Stimulated activated CD8-positive, alpha-beta memory T cell treated with anti-CD3 and anti-CD28 coated beads, Interleukin-12 subunit alpha, Interleukin-12 subunit beta, amount 100 ng/mL, for 24 hours (primary cell): Measurements from ENCODE around the gene JOSD2.
"Not testable (repeated sequence)": the region's sequence is repeated elsewhere in the genome, so short reads cannot be mapped to it uniquely, and the experiment has no call there.

ENCODE experiments used
- DNase-seq: peaks from one replicate; pipeline ENCODE4 v3.0.0-alpha.2; 2020; ENCODE audit errors: extremely low read depth

The JOSD2 gene

GRCh38 chr19:50547385-50548190 lies 36.6 kb upstream of the JOSD2 start:
- DNase-seq, result no peak

- DNase-seq, result no peak
These were observed 35.7 kb upstream of the JOSD2 start for GRCh38 chr19:50546527-50547221.

- DNase-seq, result no peak
These were observed 32.0 kb upstream of the JOSD2 start for GRCh38 chr19:50542943-50543342.

GRCh38 chr19:50537769-50538230 lies 26.8 kb upstream of the JOSD2 start:
- DNase-seq, result peak; percentile 17

- no peak for DNase-seq
These were observed 26.3 kb upstream of the JOSD2 start for GRCh38 chr19:50537306-50537685.

GRCh38 chr19:50536662-50537305 lies 25.8 kb upstream of the JOSD2 start:
- DNase-seq, result no peak

- no peak for DNase-seq
These were observed 24.7 kb upstream of the JOSD2 start for GRCh38 chr19:50535672-50536187.

- DNase-seq, result no peak
These were observed 23.5 kb upstream of the JOSD2 start for GRCh38 chr19:50534478-50534877.

GRCh38 chr19:50532952-50533351 lies 22.0 kb upstream of the JOSD2 start:
- DNase-seq, result no peak

- DNase-seq, result no peak
These were observed 20.2 kb upstream of the JOSD2 start for GRCh38 chr19:50531171-50531612.

GRCh38 chr19:50528052-50528451 lies 17.1 kb upstream of the JOSD2 start:
- DNase-seq, result not testable (repeated sequence)

GRCh38 chr19:50522881-50523280 lies 11.9 kb upstream of the JOSD2 start:
- no peak for DNase-seq

- DNase-seq, result no peak
These were observed 10.0 kb upstream of the JOSD2 start for GRCh38 chr19:50520822-50521465.

- no peak for DNase-seq
These were observed 8.1 kb upstream of the JOSD2 start for GRCh38 chr19:50519006-50519575.

GRCh38 chr19:50518091-50519005 lies 7.4 kb upstream of the JOSD2 start:
- no peak for DNase-seq

GRCh38 chr19:50517704-50518075 lies 6.7 kb upstream of the JOSD2 start:
- DNase-seq, result no peak

- DNase-seq, result no peak
These were observed 6.1 kb upstream of the JOSD2 start for GRCh38 chr19:50516964-50517703.

GRCh38 chr19:50516456-50516855 lies 5.5 kb upstream of the JOSD2 start:
- DNase-seq, result no peak

- DNase-seq, result no peak
These were observed 4.2 kb upstream of the JOSD2 start for GRCh38 chr19:50515168-50515561.
